HG02610 (cell line): ENCODE data around the gene MOB4.

Experiments
- ATAC-seq: cut with Tn5 transposase; IDR thresholded peaks from one replicate; pipeline ENCODE4 v1.9.1; 2021; ENCODE audit warnings: mild to moderate bottlenecking, moderate library complexity; ENCODE audit not compliant: unreplicated experiment

Gene MOB4

DNA sequence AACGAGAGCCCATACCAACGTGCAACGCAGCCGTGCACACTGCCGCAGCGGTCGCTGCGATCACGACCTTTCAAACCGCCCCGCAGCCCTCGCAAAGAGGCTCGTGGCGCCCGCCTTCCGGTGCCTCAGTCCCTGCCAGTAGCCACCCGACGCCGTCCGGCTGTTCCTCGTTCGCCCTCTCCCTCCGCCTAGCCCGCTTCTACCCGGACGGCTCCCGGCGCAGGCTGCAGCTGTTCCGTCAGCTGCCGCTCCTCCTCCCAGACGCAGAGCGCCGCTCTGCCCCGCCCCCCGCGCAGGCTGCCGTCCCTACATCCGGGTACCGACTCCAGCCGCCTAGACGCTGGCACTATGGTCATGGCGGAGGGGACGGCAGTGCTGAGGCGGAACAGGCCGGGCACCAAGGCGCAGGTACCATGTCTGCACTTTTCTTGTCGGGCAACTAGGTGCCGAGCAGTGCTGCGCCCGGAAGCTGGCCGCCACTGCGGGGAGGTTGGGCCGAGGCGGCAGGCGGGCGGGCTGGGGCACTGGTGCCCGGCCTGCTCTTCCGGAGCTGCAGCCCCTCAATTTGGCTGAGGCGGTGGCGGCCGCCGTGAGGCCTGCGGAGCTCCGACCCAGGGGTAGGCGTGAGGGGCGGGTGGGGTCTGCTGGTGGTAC lies at the start of gene MOB4:
MOB4 (plus strand) TSS at position 328 of the 654 bp plus-strand sequence; CDS start at position 349, 21 bp downstream.
- ATAC-seq: peak; percentile 94

GRCh38 chr2:197472166-197472565 lies 43.7 kb upstream of the MOB4 start:
- ATAC-seq: no peak

- ATAC-seq: no peak
Observed at GRCh38 chr2:197477797-197478196, 38.1 kb upstream of the MOB4 start.

DNA sequence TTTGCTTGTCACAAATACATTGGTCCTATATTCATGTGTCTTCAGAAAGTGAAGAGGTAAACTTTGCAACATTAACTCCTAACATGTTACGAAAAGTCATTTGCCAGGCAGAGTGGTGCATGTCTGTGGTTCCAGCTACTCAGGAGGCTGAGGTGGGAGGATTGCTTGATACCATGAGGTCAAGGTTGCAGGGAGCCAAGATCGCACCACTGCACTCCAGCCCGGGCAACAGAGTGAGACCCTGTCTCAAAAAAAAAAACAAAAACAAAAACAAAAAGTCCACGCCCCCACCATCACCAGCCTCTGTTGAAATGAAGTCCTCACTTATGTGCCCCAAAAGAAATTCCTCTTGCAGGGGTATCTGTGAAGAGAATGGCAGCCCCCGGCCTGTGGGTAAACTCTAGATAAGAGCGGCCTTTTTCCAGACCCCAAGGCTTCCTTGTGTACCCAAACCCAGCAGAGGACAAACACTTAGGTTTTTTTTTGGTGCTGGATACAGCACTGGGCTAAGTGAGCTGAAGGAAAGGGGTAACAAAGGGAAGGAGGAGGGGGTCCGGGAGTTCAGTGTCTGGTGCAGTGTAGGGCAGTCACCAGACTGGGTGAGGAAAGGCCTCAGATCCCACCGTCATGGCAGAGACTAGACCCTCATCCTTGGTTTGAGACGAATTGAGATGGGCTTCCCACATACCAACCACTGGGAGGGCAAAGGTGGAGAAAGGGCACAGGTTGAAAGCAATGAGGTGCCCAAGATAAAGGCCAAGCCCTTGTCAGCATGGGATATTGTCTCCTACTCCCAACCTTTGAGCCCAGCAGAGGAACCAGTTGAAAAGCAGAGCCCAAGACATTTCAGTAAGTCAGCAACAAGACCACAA lies 35.5 kb upstream of the MOB4 start:
- no peak for ATAC-seq

- peak; percentile 11 for ATAC-seq
Observed at GRCh38 chr2:197484248-197484647, 31.6 kb upstream of the MOB4 start.

DNA sequence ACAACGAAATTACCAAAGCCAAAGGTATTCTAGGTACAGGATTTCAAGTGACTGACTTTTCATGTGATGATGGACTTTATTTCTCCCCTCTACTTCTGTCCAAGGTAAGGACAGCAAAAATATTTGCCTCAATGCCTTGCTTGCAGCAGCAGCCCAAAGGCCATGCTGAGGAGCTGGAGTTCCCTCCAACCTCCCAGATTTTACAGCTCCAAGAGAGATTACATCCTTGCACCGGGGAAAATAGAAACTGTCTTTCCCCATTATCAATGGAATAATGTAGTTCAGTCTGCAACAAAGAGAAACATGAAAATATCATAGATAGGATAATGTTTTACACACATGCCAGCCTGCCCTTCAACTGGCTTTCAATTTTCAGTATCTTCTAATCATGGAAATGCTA lies 29.7 kb upstream of the MOB4 start:
- no peak for ATAC-seq

DNA sequence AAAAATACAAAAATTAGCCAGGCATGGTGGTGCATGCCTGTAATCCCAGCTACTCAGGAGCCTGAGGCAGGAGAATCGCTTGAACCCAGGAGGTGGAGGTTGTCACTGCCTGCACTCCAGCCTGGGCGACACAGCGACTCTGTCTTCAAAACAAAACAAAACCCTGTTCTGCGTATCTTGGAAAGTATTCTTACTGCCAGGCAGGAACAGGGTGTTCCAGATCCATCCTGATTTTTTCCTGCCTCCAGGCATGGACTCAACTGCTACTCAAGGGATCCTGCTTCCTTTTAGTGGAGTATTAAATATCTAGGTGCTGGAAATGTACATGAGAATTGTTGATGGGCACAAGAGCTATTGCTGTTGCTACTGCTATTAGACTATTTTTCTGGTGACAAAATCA lies 28.5 kb upstream of the MOB4 start:
- no peak for ATAC-seq

GRCh38 chr2:197495433-197496134 lies 20.3 kb upstream of the MOB4 start:
- no peak for ATAC-seq

- no peak for ATAC-seq
Observed at GRCh38 chr2:197496695-197497094, 19.2 kb upstream of the MOB4 start.

- no peak for ATAC-seq
Observed at GRCh38 chr2:197497326-197497725, 18.5 kb upstream of the MOB4 start.

DNA sequence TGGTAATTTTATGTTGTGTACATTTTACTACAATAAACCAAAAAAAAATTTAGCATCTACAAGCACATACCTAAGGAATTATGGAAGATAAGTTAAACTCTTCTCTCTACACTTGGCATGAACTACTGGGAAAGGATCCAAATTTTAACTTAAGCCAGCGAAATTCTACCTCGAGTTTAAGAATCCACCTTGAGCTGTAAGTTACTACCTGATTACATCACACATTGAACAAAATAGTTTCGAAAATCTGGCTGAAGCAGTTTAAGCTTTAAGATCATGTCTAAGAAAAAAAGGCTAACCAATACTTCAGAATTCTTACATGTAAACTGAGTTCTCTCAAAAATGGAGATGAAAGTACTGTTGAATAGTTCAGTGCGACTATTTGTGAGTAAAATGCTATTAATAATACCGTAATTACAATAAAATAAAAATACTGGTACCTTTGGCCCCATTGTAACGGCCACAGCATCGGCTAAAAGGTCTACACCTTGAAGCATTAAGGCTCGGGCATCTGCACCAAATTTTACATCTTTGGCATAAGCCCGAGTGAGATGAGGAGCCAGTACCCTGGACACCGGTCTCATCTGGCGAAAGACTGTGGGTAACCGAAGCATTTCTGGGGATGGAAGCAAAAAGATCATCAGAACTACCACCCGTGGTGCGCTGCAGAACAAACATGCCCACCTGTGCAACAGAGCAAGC lies 17.5 kb upstream of the MOB4 start:
- no peak for ATAC-seq

GRCh38 chr2:197498937-197499593 lies 16.8 kb upstream of the MOB4 start:
- no peak for ATAC-seq

- ATAC-seq: peak; percentile 90
Observed at GRCh38 chr2:197499594-197500502, 16.0 kb upstream of the MOB4 start, which contains the start of the genes HSPD1 and HSPE1. HSPD1 (minus strand) TSS chr2:197499840; CDS start chr2:197498848, 992 bp downstream. HSPE1 (plus strand) TSS chr2:197500379; CDS start chr2:197500437, 58 bp downstream.

DNA sequence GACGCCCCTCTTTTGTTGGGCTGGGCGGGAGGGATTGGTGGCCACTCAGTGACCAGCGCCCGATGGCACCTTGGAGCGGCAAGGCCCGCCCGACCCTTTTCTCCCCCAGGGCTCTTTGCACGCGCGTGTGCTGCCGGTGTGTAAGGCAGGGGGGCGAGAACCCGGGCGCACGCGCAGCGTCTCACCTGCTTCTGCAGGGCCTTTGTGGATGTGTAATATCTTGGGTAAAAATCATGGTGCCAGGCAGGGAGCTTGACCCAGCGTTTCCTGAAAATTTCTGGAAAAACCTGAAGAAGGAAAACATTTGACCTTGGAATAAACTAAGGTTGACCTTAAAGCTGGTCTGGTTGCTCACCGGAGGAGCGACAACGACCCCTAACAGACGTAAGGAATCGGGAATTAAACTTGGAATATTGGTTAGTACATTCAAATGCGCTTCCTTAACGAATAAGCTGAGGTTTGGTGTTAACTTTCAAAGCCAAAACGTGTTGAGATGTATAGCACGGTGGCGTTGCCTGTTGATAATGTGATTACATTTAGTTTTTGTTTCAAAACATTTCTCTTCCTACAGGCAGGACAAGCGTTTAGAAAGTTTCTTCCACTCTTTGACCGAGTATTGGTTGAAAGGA lies 15.2 kb upstream of the MOB4 start:
- ATAC-seq: peak; percentile 3

DNA sequence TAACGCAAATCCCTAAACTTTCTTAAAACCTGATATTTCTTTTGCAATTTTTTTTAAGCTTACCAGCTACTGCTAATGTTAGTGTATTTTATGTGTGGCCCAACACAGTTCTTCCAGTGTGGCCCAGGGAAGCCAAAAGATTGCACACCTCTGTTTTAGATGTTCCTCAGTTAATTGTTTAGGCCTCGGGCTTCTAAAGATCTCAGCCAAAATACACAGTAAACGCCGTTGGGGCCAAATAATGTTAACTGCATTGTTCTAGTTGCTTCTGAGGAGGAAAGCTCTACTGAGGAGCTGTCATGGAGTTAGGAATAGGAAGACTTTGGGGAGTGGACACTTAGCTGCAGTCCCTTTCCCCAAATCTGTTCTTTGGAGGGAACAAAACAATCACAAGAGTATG lies 13.7 kb upstream of the MOB4 start:
- ATAC-seq: no peak

DNA sequence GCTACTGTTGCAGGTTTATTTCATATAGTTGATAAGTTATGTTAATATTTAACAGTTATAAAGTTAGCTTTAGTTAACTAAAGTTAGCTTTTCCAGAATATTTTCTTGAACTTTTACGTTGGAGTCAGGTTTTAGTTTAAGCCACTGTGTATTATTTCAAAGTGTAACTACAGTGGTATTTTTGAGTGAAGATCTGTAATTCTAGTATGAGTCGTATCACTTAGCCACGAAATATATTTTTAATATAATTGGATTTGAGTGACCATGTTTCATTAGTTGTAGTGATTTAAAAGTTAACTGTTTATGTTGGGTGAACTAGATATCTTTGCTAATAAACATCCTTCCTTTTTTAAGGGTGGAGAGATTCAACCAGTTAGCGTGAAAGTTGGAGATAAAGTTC lies 13.2 kb upstream of the MOB4 start:
- ATAC-seq: no peak

GRCh38 chr2:197504000-197504399 lies 11.9 kb upstream of the MOB4 start:
- no peak for ATAC-seq

- no peak for ATAC-seq
Observed at GRCh38 chr2:197504512-197504911, 11.4 kb upstream of the MOB4 start.

- ATAC-seq: no peak
Observed at GRCh38 chr2:197506658-197507057, 9.2 kb upstream of the MOB4 start.
